K562 (cell line): Measurements from ENCODE around the gene MTO1. TPM values are rescaled to one million over a fixed set of nuclear protein-coding genes. Genes with fewer than 3 reads are reported as not detected.

Source experiments
- ARNT ChIP-seq, 2 experiments: fragments of 450-650 bp; IDR thresholded peaks; 2 replicates each; pipeline ENCODE4 v1.6.1; 2016; ENCODE audit warnings: mild to moderate bottlenecking in 1 of 2
- CEBPB ChIP-seq: fragments of 450-650 bp; IDR thresholded peaks from 2 replicates; pipeline ENCODE4 v1.6.1; 2016; ENCODE audit warnings: missing genetic modification characterization, missing compliant biosample characterization
- CHAMP1 ChIP-seq: fragments of 450-650 bp; IDR thresholded peaks from 2 replicates; pipeline ENCODE4 v1.6.1; 2016; ENCODE audit warnings: mild to moderate bottlenecking
- FOS ChIP-seq: IDR thresholded peaks from 3 replicates; pipeline ENCODE4 v1.6.1; 2011; ENCODE audit not compliant: insufficient read length; ENCODE audit errors: extremely low read depth
- FOSL1 ChIP-seq: fragments of 200-800 bp; sonication (Bioruptor generic); conservative IDR thresholded peaks from 2 replicates; pipeline ENCODE4 v1.6.1; 2016; ENCODE audit warnings: missing genetic modification characterization, missing compliant biosample characterization
- FOXM1 ChIP-seq, 2 experiments: fragments of 450-650 bp in 1 of 2; sonication (generic) in 1 of 2; formaldehyde crosslinking in 1 of 2; IDR thresholded peaks; 2 replicates each; pipeline versions ENCODE4 v1.6.1 to v1.9.0; 2017 to 2022; ENCODE audit warnings: low read depth in 2 of 2, mild to moderate bottlenecking in 2 of 2, missing genetic modification reagents in 1 of 2, moderate library complexity in 1 of 2
- HOXB6 ChIP-seq: fragments of 250-450 bp; sonication (Bioruptor Pico); IDR thresholded peaks from 2 replicates; pipeline ENCODE4 v1.5.1; 2022; ENCODE audit warnings: mild to moderate bottlenecking, borderline replicate concordance
- IFI16 ChIP-seq: fragments of 250-450 bp; sonication (Bioruptor Pico); IDR thresholded peaks from 2 replicates; pipeline ENCODE4 v2.1.2; 2022; ENCODE audit warnings: mild to moderate bottlenecking, inconsistent platforms
- KHSRP ChIP-seq: fragments of 450-650 bp; IDR thresholded peaks from 2 replicates; pipeline ENCODE4 v1.6.1; 2017
- KLF1 ChIP-seq: fragments of 450-650 bp; IDR thresholded peaks from 2 replicates; pipeline ENCODE4 v1.6.1; 2016; ENCODE audit warnings: missing genetic modification characterization, missing compliant biosample characterization
- NR2C1 ChIP-seq, 2 experiments: fragments of 450-650 bp; IDR thresholded peaks; 2 replicates each; pipeline ENCODE4 v1.6.1; 2017; ENCODE audit warnings: mild to moderate bottlenecking in 2 of 2, antibody characterized with exemption in 1 of 2, inconsistent platforms in 1 of 2, missing compliant biosample characterization in 1 of 2, missing genetic modification characterization in 1 of 2
- PHF8 ChIP-seq: fragments of 200-600 bp; sonication (generic); IDR thresholded peaks from 2 replicates; pipeline ENCODE4 v1.6.1; 2012; ENCODE audit warnings: mixed run types, mild to moderate bottlenecking, inconsistent platforms, low read length, moderate library complexity, borderline replicate concordance
- PREB ChIP-seq: sonication (generic); formaldehyde crosslinking; IDR thresholded peaks from 2 replicates; pipeline ENCODE4 v1.8.1; 2023; ENCODE audit warnings: mild to moderate bottlenecking, missing genetic modification reagents
- TCF7 ChIP-seq: sonication (generic); IDR thresholded peaks from 2 replicates; pipeline ENCODE4 v1.6.1; 2016; ENCODE audit warnings: antibody characterized with exemption, borderline replicate concordance
- ZBTB34 ChIP-seq: fragments of 250-450 bp; sonication (Bioruptor Pico); IDR thresholded peaks from 2 replicates; pipeline ENCODE4 v1.8.0; 2021; ENCODE audit warnings: mild to moderate bottlenecking, moderate library complexity
- ZHX1 ChIP-seq: fragments of 150-350 bp; conservative IDR thresholded peaks from 2 replicates; pipeline ENCODE4 v1.6.1; 2014; ENCODE audit warnings: low read length
- ZNF668 ChIP-seq: fragments of 250-450 bp; sonication (Bioruptor Pico); IDR thresholded peaks from 2 replicates; pipeline ENCODE4 v1.8.0; 2022; ENCODE audit warnings: mild to moderate bottlenecking, inconsistent platforms
- polyA plus RNA-seq, 8 experiments: library from polyadenylated mRNA; depleted of rRNA in 4 of 8; stranded (reverse) in 5 of 8; unstranded in 3 of 8; fragments of >200 nt; fragmentation: Nextera tagmentation in 2 of 8; fragmentation: Illumina TruSeq in 1 of 8; extraction: Ambion mirVana in 2 of 8; extraction: Trizol in 1 of 8; gene quantifications; 2 replicates each; pipeline versions ENCODE4 v1.2.1 to v1.2.3, GENCODE V29; 2011 to 2014; ENCODE audit warnings: inconsistent platforms in 1 of 8, missing spikeins in 1 of 8
- total RNA-seq, 7 experiments: library from RNA; depleted of rRNA in 6 of 7; stranded (reverse); fragments of >200 nt in 6 of 7; fragmentation: Illumina TruSeq in 2 of 7; extraction: Trizol in 2 of 7; gene quantifications; 2 replicates each; pipeline versions ENCODE4 v1.2.1 to v1.2.3, GENCODE V29; 2011 to 2021; ENCODE audit warnings: low replicate concordance in 1 of 7
- TF ChIP-seq, protein P1 (sequence below): sonication (generic); formaldehyde crosslinking; IDR thresholded peaks from 2 replicates; pipeline ENCODE4 v1.8.1; 2023; ENCODE audit warnings: mild to moderate bottlenecking, missing genetic modification reagents

MTO1 gene
- total and polyA plus RNA-seq, 9 of the 15 experiments (the other 6 are each of a cell fraction or from before 2014, with no cell fraction given), result 33.4 to 62.3 (median 50.6) TPM

DNA sequence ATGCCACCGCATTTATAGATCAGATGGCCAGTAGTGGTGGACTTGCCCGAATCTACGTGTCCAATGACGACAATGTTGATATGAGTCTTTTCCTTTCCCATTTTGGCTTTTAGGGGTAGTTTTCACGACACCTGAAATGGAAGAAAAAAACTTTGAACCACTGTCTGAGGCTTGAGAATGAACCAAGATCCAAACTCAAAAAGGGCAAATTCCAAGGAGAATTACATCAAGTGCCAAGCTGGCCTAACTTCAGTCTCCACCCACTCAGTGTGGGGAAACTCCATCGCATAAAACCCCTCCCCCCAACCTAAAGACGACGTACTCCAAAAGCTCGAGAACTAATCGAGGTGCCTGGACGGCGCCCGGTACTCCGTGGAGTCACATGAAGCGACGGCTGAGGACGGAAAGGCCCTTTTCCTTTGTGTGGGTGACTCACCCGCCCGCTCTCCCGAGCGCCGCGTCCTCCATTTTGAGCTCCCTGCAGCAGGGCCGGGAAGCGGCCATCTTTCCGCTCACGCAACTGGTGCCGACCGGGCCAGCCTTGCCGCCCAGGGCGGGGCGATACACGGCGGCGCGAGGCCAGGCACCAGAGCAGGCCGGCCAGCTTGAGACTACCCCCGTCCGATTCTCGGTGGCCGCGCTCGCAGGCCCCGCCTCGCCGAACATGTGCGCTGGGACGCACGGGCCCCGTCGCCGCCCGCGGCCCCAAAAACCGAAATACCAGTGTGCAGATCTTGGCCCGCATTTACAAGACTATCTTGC is 58.6 kb downstream of the MTO1 start (continued):
- TF ChIP-seq CHAMP1 (no peak), PREB (CRISPR knock-in tag) (peak; percentile 18), ZBTB34 (no peak), ZNF668 (no peak), HOXB6 (CRISPR knock-in tag) (0 out of 2 replicates have a peak, but pooled peaks have one; percentile 71), FOS (no peak), FOSL1 (tag) (peak; percentile 84), TCF7 (no peak), ARNT (IDR thresholded peaks at IDR 0.05) (no peak), NR2C1 (IDR thresholded peaks at IDR 0.05) (no peak), NR2C1 (tag; IDR thresholded peaks at IDR 0.05) (0 out of 2 replicates have a peak, but pooled peaks have one; percentile 22), FOXM1 (IDR thresholded peaks at IDR 0.05; ENCODE audit: low read depth) (no peak), FOXM1 (CRISPR knock-in tag; IDR thresholded peaks at IDR 0.05; ENCODE audit: low read depth) (0 out of 2 replicates have a peak, but pooled peaks have one; percentile 25), PHF8 (no peak), CEBPB (tag) (no peak), KHSRP (no peak), IFI16 (CRISPR knock-in tag) (no peak), KLF1 (tag) (no peak), ZHX1 (no peak)
- TF ChIP-seq, protein P1, sequence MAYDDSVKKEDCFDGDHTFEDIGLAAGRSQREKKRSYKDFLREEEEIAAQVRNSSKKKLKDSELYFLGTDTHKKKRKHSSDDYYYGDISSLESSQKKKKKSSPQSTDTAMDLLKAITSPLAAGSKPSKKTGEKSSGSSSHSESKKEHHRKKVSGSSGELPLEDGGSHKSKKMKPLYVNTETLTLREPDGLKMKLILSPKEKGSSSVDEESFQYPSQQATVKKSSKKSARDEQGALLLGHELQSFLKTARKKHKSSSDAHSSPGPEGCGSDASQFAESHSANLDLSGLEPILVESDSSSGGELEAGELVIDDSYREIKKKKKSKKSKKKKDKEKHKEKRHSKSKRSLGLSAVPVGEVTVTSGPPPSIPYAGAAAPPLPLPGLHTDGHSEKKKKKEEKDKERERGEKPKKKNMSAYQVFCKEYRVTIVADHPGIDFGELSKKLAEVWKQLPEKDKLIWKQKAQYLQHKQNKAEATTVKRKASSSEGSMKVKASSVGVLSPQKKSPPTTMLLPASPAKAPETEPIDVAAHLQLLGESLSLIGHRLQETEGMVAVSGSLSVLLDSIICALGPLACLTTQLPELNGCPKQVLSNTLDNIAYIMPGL (CRISPR knock-in tag), result peak; percentile 91
